ENCODE data around the gene MX2.
"Not testable (repeated sequence)": the region's sequence is repeated elsewhere in the genome, so short reads cannot be mapped to it uniquely, and the experiment has no call there.

MX2 gene, protein sequence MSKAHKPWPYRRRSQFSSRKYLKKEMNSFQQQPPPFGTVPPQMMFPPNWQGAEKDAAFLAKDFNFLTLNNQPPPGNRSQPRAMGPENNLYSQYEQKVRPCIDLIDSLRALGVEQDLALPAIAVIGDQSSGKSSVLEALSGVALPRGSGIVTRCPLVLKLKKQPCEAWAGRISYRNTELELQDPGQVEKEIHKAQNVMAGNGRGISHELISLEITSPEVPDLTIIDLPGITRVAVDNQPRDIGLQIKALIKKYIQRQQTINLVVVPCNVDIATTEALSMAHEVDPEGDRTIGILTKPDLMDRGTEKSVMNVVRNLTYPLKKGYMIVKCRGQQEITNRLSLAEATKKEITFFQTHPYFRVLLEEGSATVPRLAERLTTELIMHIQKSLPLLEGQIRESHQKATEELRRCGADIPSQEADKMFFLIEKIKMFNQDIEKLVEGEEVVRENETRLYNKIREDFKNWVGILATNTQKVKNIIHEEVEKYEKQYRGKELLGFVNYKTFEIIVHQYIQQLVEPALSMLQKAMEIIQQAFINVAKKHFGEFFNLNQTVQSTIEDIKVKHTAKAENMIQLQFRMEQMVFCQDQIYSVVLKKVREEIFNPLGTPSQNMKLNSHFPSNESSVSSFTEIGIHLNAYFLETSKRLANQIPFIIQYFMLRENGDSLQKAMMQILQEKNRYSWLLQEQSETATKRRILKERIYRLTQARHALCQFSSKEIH

DNA sequence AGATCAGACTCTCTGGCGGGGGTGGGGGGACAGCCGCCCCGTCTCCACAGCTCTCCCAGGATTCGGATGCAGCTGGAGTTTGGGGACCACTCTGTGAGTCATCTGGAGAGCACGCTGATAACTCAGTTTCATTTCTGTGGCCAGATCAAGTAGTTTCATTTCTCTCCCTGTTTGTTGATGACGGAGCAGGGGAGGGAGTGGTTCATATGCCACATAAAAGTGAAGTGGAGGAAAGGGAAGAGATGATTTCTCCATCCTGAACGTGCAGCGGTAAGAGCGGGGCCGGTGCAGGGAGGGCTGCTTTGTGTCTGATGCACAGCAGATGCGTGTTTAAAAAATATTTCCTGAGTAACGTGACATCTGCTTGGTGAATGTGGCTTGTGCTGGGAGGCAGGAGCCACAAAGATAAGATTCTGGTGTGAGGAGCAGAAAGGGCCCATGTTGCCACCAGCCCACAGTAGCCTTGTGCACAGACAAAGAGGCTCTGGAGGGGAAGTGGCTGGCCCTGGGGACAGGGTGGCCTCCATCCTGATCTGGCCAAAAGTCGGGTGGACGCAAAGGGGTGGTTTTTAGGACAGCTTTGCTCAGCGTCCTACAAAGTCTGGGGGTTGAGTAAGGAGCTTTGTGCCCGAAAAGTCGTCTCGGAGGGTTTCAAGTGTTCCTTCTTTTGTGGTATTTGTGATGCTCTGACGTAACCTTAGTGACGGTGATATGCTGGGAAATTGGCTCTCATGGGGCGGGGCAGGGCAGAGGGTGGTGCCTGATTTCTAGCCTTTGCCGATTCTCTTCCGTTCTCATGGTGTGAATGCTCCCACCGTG is at the start of gene MX2:
Gene MX2 (plus strand): TSS at position 242 of the 819 bp plus-strand sequence. CDS start 14,880 bp downstream, outside the sequence.
- peak; percentile 50 to 59 for DNase-seq (ENCODE audit: low read depth in 2 of 2)

DNA sequence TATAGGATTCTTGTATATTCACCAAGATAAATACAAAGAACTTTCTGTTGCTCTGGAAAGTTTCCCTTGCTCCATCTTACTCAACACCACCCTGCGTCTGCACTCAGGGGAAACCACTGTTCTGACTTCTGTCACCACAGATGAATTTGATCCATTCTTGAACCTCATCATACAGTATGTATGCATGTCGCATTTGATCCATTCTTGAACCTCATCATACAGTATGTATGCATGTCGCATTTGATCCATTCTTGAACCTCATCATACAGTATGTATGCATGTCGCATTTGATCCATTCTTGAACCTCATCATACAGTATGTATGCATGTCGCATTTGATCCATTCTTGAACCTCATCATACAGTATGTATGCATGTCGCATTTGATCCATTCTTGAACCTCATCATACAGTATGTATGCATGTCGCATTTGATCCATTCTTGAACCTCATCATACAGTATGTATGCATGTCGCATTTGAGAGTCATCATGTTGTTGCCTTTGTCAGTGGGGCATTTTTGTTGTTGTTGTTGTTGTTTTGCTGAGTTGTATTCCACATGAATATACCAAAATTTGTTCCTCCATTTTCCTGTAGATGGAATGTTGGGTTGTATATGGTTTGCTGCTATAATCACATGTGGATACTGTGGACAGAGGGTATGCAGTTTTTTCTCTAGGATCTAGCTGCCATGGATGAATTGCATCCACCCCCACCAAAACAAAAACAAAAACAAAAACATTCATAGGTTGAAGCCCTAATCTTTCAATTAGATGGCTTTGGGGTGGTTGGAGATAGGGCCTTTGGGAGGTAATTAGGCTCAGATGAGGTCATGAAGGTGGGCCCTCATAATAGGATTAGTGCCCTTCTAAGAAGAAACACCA is 48.3 kb upstream of the MX2 start:
- not testable (repeated sequence) for DNase-seq (ENCODE audit: low read depth in 2 of 2)

DNA sequence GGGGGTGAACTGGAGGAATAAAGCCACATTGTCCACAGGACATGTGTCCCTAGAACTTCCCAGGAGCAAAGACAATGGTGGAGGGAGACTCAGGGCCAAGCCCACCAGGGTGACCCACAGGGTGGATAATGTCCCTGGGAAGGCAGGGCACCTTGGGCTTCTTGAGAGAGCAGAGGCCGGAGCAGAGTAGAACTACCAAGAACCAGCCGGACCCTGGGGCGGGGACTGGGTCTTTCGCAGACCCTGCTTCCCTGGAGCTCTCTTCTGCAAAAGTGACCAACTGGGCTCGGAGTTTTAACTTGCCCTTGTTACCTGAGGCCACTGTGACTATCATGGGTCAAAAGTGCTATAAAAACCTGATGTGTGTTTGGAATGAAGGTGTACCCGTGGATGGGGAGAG is 46.1 kb upstream of the MX2 start:
- DNase-seq (ENCODE audit: low read depth in 2 of 2), result no peak

DNA sequence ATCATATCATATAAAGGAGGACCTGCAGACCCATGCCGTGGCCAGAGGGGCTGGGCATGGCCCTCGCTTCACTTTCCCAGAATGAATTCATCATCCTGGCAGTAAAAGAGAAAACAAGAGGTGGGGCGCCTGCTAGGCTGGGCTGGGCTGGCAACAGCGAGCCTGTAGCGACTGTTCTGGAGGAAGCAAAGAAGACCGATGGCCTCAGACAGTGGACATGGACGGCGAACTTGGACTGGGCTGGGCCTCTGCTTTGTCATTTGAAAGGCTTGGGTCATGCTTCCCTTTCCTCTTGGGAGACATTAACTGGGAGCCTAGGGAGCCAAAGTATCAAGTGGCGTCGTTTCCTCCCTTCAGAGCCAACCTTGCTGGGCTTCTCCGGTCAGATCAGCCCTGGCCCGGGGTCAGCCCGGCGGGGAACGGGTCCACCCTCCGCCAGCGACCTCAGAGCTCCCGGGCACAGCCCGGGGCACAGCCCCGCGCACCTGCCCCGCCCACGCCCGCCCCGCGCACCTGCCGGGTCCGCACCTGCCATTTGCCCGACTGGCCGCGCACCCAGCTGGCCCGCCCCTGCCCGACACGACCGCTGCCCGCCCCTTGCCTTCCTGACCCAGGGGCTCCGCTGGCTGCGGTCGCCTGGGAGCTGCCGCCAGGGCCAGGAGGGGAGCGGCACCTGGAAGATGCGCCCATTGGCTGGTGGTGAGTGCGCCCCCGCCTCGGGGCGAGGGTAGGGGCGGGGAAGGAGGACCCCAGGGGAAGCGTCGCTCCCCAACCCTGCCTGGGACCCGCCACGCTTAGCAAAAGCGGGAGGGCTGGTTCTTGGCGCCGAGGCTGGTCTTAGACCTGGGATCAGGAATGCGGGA is 45.4 kb upstream of the MX2 start, which contains the start of gene FAM3B:
Gene FAM3B (plus strand): TSS at position 602 of the 863 bp plus-strand sequence. CDS start 79 bp downstream, at position 681.
- DNase-seq (ENCODE audit: low read depth in 2 of 2), result no peak

DNA sequence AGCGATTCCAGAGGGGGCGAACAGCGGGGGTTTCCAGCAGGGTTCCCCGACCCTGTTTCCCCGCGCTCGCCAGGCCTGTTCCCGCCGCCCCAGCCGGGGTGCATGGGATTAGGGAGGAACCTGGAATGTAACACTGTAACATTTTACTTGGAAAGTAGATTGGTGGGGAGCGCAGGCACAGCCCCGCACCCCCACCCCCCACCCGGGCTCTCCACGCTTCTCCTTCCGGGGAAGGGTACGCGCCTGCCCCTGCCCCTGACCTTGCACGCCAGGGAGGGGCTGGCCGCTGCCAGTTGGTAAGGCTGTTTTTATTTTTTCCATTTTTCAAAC is 44.8 kb upstream of the MX2 start:
- no peak for DNase-seq (ENCODE audit: low read depth in 2 of 2)

DNA sequence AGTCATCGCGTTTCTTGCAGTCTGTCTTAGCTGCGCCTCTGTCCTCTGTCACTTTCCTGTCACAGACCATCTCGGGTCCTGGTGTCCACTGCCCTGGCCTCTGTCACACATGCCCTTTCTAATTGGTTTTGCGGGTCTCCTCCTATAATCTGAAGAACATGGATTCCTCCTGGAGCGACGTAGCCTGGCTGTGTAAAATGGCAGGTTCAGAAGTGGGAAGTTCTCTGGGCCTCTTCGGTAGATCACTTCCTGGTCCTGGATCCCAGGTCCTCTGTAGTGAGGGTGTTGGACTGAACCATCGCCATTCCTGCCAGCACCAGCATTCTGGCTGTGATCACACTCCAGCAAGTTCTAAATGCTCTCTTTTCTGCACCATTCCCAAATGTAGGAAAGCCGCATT is 44.4 kb upstream of the MX2 start:
- DNase-seq (ENCODE audit: low read depth in 2 of 2), result no peak

DNA sequence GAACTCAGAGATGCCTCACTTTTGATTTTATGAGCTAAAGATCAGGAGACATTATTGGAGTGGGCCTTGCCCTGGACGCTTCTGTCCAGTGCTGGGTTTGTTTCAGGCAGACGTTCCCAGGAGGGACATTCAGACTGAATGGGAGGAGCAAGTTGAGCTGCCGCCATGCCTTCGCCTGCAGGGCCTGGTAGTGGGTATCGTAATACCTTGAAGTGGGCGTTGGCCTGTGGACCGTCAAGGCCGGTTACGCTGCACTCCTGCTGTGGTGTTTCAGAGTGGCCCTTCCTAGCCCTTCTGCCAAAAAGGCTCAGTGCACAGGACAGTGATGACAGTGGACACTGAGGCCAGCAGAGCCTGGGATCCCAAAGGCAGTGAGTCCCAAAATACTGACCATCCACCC is 43.6 kb upstream of the MX2 start:
- DNase-seq (ENCODE audit: low read depth in 2 of 2), result no peak

DNA sequence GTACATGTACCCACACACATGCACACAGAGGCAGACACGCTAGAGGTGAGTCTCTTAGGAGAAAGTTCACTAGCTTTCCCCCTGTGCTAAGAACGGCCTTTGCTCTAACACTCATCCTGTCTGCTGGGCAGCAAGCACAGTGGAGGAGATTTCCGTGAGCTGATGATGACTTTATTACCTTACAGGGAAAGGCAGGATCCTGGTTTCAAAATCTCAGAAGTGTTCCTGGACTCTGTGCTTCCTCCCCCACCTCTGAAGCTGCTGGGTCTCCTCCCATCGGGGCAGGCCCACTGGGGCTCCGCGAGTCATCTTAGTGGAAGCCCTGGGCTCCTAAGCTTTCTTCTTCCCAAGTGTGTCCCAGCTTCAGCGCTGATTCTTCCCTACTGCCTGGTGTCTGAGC is 42.6 kb upstream of the MX2 start:
- no peak for DNase-seq (ENCODE audit: low read depth in 2 of 2)

DNA sequence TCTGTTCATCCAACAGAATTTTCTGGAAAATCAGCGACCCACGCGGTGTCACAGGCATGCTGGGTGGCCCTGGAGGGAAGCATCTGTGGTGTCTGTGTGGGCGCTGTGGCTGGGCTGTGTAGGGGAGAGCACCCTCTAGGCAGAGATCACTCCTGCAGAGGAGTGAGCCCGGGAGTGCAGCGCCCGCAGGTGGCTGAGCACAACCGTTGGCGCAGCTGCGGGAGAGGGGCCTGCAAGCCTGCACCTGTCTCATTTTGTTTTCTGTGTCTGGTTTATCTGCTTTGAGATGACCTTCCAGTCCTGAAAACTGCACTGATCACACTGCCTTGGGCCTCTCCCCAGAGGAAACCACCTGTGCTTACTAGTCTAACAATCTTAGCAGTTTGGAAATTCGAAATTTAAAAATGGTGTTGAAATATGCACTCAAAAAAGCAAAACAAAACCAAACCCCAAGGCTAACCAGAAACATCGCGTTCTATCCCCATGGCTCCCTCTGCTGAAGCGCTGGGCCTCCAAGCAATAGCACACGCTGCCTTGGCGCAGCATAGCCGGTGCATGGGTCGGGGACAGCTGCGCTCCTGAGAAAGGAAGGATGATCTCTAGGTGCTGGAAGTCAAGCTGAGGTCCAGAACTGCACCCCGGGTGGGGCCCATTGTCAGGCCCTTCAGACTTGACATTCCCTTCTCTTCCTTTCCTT is 40.5 kb upstream of the MX2 start:
- DNase-seq (ENCODE audit: low read depth in 2 of 2), result no peak

DNA sequence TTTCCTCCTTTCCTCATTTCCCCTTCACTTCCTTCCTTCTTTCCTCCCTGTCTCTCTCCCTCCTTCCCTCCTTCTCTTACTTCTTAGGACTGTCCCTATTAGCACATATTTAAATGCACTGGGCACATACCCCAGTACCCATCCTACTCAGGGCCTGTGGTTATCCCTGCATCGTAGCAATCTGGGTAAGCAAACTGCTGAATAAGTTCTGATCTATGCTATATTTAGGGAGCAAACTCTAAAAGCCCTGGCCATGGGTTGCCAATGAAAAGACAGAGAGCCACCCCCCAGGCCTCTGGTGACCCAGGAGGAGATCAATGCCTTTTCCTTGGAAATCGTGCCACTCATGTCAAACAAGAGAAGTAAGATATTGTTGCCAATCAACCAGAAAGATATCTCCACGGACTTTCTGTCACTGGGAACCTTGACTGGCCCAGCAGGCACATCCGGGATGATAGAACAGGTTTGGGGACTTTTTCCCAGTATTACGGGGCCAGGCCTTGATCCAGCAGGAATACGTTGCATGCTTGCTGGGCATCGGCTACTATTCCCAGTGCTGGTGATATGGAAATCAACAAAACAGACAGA is 39.8 kb upstream of the MX2 start:
- DNase-seq (ENCODE audit: low read depth in 2 of 2), result no peak

DNA sequence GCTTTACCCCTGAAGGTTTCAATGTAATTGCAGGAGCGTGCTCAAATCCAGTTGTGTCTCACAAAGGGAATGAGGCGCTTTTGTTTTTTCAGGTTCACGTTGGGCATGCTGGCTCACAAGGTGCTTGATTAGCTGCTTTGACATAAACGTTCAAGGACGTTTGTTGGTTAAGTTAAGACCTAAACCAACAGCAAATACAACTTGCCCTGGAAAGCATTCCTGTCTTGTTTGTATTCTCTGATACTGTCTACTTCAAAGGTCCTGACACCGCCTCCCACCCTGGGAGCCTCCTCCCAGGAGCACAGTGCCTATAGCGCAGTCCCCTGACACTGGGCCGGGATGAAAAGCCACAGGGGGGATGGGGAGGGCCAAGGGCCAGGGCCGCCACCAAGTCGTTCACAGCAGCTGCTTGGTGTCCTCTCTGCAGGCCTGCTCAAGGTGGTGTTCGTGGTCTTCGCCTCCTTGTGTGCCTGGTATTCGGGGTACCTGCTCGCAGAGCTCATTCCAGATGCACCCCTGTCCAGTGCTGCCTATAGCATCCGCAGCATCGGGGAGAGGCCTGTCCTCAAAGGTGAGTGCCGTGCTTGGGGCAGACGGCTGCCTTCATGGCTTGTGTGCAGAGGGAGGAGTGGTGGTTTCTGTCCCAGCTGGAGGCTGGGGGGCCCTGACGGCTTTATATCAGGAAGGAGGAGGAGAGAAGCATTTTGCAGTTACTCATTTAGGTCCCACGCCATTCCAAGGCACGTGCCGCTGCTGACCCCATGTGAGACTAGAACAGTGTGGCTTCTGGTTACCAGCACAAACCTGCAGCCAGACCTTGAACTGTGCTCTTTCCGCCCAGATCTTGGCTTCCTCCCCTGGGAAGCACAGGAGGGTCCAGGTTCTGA is 39.1 kb upstream of the MX2 start:
- no peak for DNase-seq (ENCODE audit: low read depth in 2 of 2)

DNA sequence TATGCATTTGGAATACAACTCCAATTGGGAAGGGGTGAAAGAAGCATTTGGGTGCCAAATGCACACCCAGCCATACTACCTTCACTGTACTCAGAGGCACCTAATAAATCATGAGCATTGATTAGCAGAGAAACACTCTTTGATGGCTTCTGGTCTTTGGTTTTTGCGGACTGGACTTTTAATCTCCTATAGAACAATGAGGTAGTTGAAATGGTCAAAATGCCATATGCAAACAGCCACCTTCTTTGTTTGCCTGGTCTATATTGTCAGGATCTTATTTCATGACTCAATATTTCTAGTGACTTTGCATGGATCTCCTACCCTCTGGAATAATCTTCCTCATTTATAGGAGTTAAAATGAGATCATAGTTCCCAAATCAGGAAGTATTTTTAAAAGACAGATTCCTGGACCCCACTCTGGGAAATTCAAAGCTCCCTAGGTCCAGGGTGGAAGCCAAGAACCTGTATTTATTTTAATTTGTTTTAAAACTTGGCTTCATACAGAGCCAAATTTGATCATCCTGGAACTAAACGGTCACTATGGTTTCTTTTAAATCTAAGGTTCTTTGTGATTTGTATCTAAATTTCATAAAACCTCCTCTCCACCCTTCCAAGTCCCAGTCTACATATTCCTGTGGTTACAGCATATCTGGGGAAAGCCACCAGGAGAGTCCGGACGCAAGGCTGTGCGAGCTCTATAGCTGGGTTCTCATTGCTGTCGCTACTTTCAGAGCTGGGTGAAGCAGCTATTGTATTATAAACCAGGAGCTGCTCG is 36.5 kb upstream of the MX2 start:
- DNase-seq (ENCODE audit: low read depth in 2 of 2), result no peak

DNA sequence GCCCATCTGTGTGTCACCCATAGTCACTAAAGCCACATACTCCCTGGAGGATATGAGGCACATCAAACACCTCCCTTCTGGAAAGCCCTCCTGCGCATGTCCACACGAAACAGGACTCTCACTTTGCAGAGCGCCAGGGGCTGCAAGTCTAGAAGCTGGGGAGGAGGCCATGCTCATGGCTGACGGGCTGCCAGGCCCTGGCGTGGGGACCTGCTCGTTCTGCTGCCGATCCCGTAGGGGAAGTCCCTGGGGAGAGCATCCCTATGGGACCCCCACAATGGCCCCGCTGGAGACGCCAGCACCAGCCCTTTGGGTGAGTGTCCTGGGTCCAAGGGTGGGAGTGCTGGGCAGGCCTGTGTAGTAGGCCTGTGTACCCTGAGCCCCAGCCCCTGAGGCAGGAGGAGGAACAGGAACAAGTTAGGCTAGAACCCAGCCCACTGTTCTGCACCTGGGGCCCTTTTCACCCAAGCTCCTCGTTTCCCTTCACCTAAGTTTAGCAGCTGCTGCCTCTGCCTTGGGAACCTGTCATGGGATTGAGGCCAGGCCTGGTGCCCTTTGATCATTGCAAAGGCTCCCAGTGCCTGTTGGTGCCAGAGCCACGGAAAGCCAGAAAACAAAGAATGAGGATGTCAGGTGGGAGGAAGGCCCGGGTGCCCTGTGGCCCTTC is 35.3 kb upstream of the MX2 start:
- DNase-seq (ENCODE audit: low read depth in 2 of 2), result no peak

DNA sequence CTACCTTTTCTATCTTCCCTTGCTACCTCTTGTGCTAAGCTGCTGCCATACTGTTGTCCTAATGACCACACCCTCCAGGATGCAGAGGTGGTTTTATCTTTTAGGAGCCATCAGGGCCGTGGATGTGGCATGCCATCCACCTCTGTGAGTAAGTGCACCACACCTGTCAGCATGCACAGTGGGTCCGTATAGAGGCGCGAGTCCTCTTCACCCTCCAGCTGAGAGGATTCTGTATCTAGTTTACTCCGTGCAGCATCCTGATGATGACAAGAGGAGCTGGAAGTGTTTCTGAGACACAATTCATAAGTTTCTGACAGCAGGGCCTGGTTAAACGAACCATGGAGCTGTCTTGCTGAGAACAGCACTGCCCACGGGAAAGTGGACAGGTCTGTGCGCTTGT is 34.1 kb upstream of the MX2 start:
- DNase-seq (ENCODE audit: low read depth in 2 of 2), result no peak

DNA sequence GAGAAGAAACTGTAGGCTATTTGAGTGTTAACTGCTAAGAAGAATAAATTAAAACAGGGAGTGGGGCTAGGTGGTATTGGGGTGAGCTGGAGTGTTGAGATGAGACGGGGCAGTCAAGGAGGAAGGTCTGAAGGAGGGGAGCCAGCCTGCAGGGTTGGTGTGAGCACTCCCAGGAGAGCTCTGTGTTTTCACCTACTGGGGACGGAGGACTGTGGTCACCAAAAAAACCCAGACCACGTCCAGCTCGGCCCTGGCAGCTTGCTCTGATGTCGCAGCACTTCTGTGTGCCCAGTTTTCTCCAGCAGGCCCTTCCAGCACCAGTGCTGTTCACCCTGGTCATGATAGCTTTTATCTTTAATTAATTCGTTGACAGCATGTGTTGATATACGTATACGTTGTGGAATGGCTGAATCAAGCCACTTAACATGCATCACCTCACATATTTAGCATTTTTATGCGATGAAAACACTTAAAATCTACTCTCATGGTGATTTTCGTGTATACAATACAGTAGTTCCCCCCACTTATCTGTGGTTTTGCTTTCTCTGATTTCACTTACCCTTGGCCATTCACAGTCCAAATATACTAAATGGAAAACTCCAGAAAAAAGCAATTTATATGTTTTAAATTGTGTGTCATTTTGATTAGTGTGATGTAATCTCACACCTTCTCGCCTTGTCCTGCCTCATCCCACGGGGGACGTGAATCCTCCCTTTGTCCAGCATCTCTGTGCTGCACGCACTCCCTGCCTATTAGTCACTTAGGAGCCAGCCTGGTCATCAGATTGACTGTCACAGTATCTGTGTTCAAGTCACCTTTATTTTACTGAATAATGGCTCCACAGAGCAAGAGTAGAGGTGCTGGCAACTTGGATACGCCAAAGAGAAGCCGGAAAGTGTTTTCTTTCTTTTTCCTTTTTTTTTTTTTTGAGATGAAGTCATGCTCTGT is 32.9 kb upstream of the MX2 start:
- no peak for DNase-seq (ENCODE audit: low read depth in 2 of 2)

DNA sequence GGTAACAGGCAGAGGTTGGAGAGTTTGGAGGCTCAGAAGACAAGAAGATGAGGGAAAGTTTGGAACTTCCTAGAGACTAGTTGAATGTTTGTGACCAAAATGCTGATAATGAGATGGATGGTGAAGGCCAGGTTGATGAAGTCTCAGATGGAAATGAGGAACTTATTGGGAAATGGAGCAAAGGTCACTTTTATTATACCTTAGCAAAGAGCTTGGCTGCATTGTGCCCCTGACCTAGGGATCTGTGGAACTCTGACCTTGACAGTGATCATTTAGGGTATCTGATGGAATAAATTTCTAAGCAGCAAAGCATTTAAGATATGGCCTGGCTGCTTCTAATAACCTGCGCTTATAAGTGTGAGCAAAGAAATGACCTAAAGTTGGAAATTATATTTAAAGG is 28.1 kb upstream of the MX2 start:
- no peak for DNase-seq (ENCODE audit: low read depth in 2 of 2)

All from stimulated activated CD8-positive, alpha-beta memory T cell treated with anti-CD3 and anti-CD28 coated beads, Interleukin-15, amount 100 ng/mL, for 48 hours (primary cell).